ENCODE data around the gene TAS1R1. TPM values are rescaled to one million over a fixed set of nuclear protein-coding genes. Genes with fewer than 3 reads are reported as not detected.

Gene TAS1R1
- total and polyA plus RNA-seq, 9 of the 15 experiments (the other 6 are each of a cell fraction or from before 2014, with no cell fraction given): 0.06 TPM; not detected in 8

DNA sequence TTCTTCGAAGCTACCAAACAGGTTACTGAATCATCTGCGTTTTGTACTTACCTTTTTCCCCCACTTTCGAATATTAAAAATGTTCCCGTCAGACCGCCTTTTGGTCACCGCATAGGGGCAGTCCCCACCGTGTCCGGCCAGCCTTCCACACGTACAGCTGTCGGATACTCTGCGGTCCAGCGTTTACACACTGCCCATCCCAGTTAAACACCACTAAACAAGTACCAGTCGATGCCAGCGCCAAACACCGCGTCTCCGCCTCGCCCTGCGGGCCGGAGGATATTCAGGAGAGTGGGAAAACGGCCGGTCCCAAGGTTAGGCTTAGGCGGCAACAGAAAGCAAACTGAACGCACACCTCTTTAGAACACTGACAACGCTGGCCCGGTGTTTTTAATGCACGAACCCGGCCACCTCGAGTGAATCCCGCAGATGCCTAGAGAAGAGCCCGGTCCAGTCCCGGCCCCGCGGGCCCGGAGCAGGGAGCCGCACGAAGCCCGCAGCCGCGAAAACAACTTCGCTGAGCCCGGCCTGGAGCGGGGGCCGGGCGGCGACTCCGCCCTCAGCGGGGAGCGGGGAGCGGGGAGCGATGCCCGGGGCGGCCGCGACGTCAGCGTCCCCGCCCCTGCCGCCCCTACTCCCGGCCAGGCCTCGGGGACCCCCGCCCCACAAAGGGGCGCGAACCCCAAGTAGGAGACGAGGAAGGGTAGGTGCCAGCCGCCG, 57.7 kb downstream of the TAS1R1 start (continued):
- TF ChIP-seq TEAD4 (IDR thresholded peaks at IDR 0.05; ENCODE audit: low read length) (0 out of 2 replicates have a peak, but pooled peaks have one; percentile 3), TEAD4 (CRISPR knock-in tag; IDR thresholded peaks at IDR 0.05; ENCODE audit: borderline replicate concordance) (no peak), ELF1 (tag; IDR thresholded peaks at IDR 0.05) (no peak), AFF1 (IDR thresholded peaks at IDR 0.05; ENCODE audit: low read depth in 1 of 2, partially characterized antibody in 2 of 2) (no peak), ZBTB1 (CRISPR knock-in tag; IDR thresholded peaks at IDR 0.05; ENCODE audit: borderline replicate concordance, low read depth) (no peak), IRF2 (CRISPR knock-in tag; IDR thresholded peaks at IDR 0.05) (no peak), TFAP4 (CRISPR knock-in tag; IDR thresholded peaks at IDR 0.05; ENCODE audit: borderline replicate concordance) (peak; percentile 83), ZNF696 (CRISPR knock-in tag; conservative IDR thresholded peaks at IDR 0.05) (no peak), PRPF4 (IDR thresholded peaks at IDR 0.05; ENCODE audit: insufficient read depth, low read depth, low read length, poor library complexity, severe bottlenecking) (no peak), SUPT5H (IDR thresholded peaks at IDR 0.05) (peak; percentile 50), SMARCC2 (IDR thresholded peaks at IDR 0.05; ENCODE audit: low read depth) (0 out of 2 replicates have a peak, but pooled peaks have one; percentile 52)
- TF ChIP-seq, protein P1, sequence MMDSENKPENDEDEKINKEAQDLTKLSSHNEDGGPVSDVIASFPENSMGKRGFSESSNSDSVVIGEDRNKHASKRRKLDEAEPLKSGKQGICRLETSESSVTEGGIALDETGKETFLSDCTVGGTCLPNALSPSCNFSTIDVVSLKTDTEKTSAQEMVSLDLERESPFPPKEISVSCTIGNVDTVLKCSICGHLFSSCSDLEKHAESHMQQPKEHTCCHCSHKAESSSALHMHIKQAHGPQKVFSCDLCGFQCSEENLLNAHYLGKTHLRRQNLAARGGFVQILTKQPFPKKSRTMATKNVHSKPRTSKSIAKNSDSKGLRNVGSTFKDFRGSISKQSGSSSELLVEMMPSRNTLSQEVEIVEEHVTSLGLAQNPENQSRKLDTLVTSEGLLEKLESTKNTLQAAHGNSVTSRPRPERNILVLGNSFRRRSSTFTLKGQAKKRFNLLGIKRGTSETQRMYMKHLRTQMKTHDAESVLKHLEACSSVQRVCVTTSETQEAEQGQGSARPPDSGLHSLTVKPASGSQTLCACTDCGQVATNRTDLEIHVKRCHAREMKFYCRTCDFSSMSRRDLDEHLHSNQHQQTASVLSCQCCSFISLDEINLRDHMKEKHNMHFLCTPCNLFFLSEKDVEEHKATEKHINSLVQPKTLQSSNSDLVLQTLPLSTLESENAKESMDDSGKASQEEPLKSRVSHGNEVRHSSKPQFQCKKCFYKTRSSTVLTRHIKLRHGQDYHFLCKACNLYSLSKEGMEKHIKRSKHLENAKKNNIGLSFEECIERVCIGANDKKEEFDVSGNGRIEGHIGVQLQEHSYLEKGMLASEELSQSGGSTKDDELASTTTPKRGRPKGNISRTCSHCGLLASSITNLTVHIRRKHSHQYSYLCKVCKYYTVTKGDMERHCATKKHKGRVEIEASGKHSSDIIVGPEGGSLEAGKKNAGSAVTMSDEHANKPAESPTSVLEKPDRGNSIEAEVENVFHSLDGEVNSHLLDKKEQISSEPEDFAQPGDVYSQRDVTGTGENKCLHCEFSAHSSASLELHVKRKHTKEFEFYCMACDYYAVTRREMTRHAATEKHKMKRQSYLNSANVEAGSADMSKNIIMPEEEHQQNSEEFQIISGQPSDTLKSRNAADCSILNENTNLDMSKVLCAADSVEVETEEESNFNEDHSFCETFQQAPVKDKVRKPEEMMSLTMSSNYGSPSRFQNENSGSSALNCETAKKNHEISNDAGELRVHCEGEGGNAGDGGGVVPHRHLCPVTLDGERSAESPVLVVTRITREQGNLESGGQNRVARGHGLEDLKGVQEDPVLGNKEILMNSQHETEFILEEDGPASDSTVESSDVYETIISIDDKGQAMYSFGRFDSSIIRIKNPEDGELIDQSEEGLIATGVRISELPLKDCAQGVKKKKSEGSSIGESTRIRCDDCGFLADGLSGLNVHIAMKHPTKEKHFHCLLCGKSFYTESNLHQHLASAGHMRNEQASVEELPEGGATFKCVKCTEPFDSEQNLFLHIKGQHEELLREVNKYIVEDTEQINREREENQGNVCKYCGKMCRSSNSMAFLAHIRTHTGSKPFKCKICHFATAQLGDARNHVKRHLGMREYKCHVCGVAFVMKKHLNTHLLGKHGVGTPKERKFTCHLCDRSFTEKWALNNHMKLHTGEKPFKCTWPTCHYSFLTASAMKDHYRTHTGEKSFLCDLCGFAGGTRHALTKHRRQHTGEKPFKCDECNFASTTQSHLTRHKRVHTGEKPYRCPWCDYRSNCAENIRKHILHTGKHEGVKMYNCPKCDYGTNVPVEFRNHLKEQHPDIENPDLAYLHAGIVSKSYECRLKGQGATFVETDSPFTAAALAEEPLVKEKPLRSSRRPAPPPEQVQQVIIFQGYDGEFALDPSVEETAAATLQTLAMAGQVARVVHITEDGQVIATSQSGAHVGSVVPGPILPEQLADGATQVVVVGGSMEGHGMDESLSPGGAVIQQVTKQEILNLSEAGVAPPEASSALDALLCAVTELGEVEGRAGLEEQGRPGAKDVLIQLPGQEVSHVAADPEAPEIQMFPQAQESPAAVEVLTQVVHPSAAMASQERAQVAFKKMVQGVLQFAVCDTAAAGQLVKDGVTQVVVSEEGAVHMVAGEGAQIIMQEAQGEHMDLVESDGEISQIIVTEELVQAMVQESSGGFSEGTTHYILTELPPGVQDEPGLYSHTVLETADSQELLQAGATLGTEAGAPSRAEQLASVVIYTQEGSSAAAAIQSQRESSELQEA (IDR thresholded peaks at IDR 0.05; ENCODE audit: low read depth): no peak
- TF ChIP-seq, protein P2, sequence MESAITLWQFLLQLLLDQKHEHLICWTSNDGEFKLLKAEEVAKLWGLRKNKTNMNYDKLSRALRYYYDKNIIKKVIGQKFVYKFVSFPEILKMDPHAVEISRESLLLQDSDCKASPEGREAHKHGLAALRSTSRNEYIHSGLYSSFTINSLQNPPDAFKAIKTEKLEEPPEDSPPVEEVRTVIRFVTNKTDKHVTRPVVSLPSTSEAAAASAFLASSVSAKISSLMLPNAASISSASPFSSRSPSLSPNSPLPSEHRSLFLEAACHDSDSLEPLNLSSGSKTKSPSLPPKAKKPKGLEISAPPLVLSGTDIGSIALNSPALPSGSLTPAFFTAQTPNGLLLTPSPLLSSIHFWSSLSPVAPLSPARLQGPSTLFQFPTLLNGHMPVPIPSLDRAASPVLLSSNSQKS (CRISPR knock-in tag; IDR thresholded peaks at IDR 0.05): no peak
